Kidney (tissue), 14 donors: ENCODE measurements around the gene VWF. TPM values are rescaled to one million over a fixed set of nuclear protein-coding genes. Genes with fewer than 3 reads are reported as not detected.

Source experiments
- DNase-seq, 5 donors: peaks; one replicate each; pipeline ENCODE4 v3.0.0-alpha.2; 2013 to 2020
- FAIRE-seq: peaks from 2 replicates; lab custom pipeline; 2012; peaks lifted over from hg19 to GRCh38; lab: Jason Lieb, UNC
- H3K27ac ChIP-seq, 2 donors: one replicate each; pipeline ENCODE4 v1.7.0; 2013; ENCODE audit warnings: low read depth in 2 of 2, low read length in 2 of 2, inconsistent platforms in 1 of 2
- H3K27me3 ChIP-seq: one replicate; pipeline ENCODE4 v1.7.1; 2013; ENCODE audit warnings: low read length, inconsistent platforms; ENCODE audit not compliant: control insufficient read depth, insufficient read depth
- H3K36me3 ChIP-seq, 3 donors: one replicate each; pipeline versions ENCODE4 v1.7.0 to v1.7.1; 2013; ENCODE audit warnings: low read length in 3 of 3, control low read depth in 1 of 3, inconsistent platforms in 1 of 3; ENCODE audit not compliant: insufficient read depth in 3 of 3, control insufficient read depth in 2 of 3
- H3K4me1 ChIP-seq, 3 donors: one replicate each; pipeline versions ENCODE4 v1.7.0 to v1.7.1; 2013; ENCODE audit warnings: low read length in 3 of 3, inconsistent platforms in 1 of 3, low read depth in 1 of 3; ENCODE audit not compliant: control insufficient read depth in 2 of 3, insufficient read depth in 2 of 3
- H3K4me3 ChIP-seq, 3 donors: one replicate each; pipeline versions ENCODE4 v1.7.0 to v1.8.1; 2013; ENCODE audit warnings: low read length in 3 of 3, control low read depth in 1 of 3, inconsistent platforms in 1 of 3
- H3K9ac ChIP-seq, 3 donors: one replicate each; pipeline versions ENCODE4 v1.7.0 to v1.7.1; 2013; ENCODE audit warnings: low read length in 3 of 3, control low read depth in 1 of 3, inconsistent platforms in 1 of 3
- H3K9me3 ChIP-seq, 3 donors: one replicate each; pipeline versions ENCODE4 v1.7.0 to v1.7.1; 2013; ENCODE audit warnings: low read length in 3 of 3, control low read depth in 1 of 3, inconsistent platforms in 1 of 3; ENCODE audit not compliant: control insufficient read depth in 2 of 3, insufficient read depth in 1 of 3
- CTCF ChIP-seq: IDR thresholded peaks from 3 replicates; pipeline ENCODE4 v1.5.1; 2012; ENCODE audit warnings: mild to moderate bottlenecking, moderate library complexity, borderline replicate concordance; ENCODE audit not compliant: insufficient read depth; ENCODE audit errors: extremely low read depth
- intact Hi-C: fragments of 100-400 bp; cut with DNase I; formaldehyde crosslinking; loops from one replicate; pipeline ENCODE4 v1.11.1; 2022
- polyA plus RNA-seq: library from polyadenylated mRNA; stranded (reverse); fragments of 350-450 nt; fragmentation: Illumina TruSeq; extraction: RNeasy Lipid Tissue Mini Kit (QIAGEN cat#74804); gene quantifications from one replicate; pipeline ENCODE4 v1.2.3, GENCODE V29; 2014; ENCODE audit warnings: low read depth, low replicate concordance; ENCODE audit not compliant: insufficient read depth
- total RNA-seq: library from RNA; stranded (reverse); fragmentation: NEBNext Ultra II Directional; extraction: Animal tissue kit (Norgen Biotek cat#: 25700); gene quantifications from one replicate; pipeline ENCODE4 v1.2.1, GENCODE V29; 2021
- donor health status: control.
- donor health status: control.
- donor health status: control.
- donor health status: control.
- donor health status: control.
- donor health status: DM: yes; HTN: yes; CAD: no.
- donor health status: Normal renal cell carcinoma (clear cell type).

Gene VWF
- total and polyA plus RNA-seq, 2 donors from 2014 or later = 9.6 to 183 TPM

DNA sequence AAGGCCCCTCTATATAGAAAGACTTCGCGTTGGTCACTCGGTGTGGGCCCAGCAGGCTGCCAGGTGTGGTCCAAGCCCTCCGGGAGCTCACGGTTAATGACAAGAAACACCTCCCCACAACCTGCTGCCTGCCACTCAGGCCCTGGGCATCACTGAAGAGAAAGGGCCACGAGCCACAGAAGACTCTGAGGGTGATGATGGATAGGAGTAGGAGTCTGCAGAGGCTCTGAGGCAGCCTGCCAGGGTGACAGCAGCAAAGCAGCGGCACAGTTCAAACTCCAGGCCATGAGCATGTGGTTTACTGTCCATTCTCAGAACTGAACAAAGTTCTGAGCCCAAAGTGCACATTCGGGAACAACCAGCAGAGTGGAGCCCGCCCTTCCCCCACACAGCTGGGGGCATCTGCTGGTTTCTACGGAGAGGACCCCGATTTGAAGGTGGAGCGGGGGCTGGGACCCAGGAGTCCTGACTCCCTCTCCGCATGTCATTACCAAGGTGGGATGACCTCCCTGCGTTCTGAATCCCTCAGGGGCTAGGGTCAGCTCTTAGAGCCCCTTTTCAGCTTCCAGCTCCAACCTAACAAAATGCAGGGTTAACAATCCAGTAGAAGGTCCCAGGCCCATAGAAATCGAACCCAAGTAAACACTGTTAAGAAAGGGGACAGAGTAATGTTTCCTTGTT lies 65.8 kb downstream of the VWF start:
- no peak overlapping the region for H3K4me3 ChIP-seq
- DNase-seq = peak in 1 of 5 donors; percentile 51
- no peak overlapping the region for H3K9ac ChIP-seq
- no peaks in the 10 kb centered on the region for H3K27me3 ChIP-seq
- no peak for FAIRE-seq
- peak overlapping the region in 1 of 2 donors; percentile 22 for H3K27ac ChIP-seq
- no peaks in the 10 kb centered on the region for H3K36me3 ChIP-seq
- intact Hi-C loops = no loop called here
- H3K9me3 ChIP-seq = no peaks in the 10 kb centered on the region
- TF ChIP-seq CTCF = no peak
- peaks cover 2 to 12% (median 11%) of the 10 kb centered on the region in 3 donors for H3K4me1 ChIP-seq

DNA sequence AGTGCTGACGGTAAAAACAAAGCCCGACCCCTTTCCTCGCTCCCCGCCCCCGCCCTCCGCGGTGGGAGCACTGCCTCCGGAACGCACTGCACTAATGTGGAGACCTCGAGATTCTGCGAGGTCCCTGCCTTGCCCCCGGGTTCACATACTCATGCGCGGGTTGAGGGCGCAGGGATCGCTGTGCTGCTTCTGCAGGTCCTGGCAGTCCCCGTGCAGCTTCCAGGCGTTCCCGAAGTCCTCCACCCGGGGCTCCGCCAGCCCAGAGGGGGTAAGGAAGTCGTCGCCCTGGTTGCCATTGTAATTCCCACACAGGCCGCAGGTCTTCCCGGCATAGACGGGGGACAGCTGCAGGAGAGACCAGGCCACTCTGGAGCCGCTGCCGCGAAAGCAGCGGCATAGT lies 66.8 kb downstream of the VWF start:
- H3K9ac ChIP-seq = no peak overlapping the region
- FAIRE-seq (no peak), DNase-seq (peak in 2 of 5 donors; percentile 48 to 71)
- no peaks in the 10 kb centered on the region for H3K9me3 ChIP-seq
- no peak for TF ChIP-seq CTCF
- no peaks in the 10 kb centered on the region for H3K36me3 ChIP-seq
- peaks cover 2 to 19% (median 8%) of the 10 kb centered on the region in 3 donors for H3K4me1 ChIP-seq
- H3K4me3 ChIP-seq = no peak overlapping the region
- H3K27me3 ChIP-seq = no peaks in the 10 kb centered on the region
- H3K27ac ChIP-seq = no peak overlapping the region
- intact Hi-C loops = no loop called here

DNA sequence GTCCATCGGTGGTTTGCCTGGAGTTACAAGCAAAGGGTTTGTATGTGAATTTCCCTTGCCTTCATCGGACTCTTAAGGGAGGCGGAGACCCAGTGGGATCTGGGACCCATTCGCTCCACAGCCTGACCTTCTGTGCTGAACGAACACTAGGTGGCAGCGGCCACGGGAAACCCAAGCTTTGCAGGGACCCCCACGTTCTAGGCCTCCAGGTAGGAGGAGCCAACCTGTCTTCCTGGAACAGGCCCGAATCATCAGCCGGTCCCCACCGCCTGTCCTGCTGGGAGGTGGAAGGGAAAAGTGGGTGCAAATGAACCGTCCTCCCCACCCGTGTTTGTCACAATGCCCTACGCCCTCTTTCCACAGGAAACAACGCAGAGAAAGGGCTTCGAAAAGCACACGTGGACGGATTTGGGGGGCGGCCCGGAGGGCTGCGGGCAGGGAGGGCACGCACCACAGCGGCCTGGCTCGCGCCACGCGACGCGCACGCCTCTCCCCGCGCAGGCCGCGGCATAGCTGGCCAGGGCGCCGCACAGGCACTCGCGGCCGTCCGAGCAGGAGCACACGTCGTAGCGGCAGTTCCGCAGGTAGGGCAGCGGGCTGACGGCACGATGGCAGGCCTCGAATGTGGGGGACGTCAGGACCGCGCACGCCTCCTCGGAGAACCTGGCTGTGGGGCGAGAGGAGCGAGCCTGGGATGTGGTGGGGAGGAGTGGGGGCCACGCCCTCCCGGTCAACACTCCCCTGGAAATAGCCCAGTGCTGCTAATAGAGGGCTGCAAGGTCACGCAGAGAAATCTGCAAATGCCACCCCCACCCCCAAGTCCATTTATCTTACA lies 67.8 kb downstream of the VWF start:
- FAIRE-seq = no peak
- H3K36me3 ChIP-seq = no peaks in the 10 kb centered on the region
- no peak overlapping the region for H3K9ac ChIP-seq
- intact Hi-C loops = no loop called here
- H3K4me3 ChIP-seq = peak overlapping the region in 1 of 3 donors; percentile 32
- DNase-seq = peak in 4 of 5 donors; percentile 81 to 83 (median 82)
- no peaks in the 10 kb centered on the region for H3K9me3 ChIP-seq
- peak overlapping the region; percentile 6 to 63 for H3K27ac ChIP-seq
- peak; percentile 23 for TF ChIP-seq CTCF
- H3K27me3 ChIP-seq = no peaks in the 10 kb centered on the region
- peaks cover 2 to 19% (median 13%) of the 10 kb centered on the region in 3 donors for H3K4me1 ChIP-seq
